Lower lobe of right lung (tissue), 2 donors: ENCODE measurements around the gene TMEM217. TPM values are rescaled to one million over a fixed set of nuclear protein-coding genes. Genes with fewer than 3 reads are reported as not detected.

Experiments
- ATAC-seq, 2 donors: fragments of 200-7000 bp; cut with Tn5 transposase; one replicate each; pipeline ENCODE4 v1.9.1; 2020 to 2022; ENCODE audit warnings: mild to moderate bottlenecking in 2 of 2, moderate library complexity in 2 of 2
- DNase-seq: peaks from one replicate; pipeline ENCODE4 v3.0.0-alpha.2; 2020
- H3K27ac ChIP-seq: fragments of 200-600 bp; one replicate; pipeline ENCODE4 v1.8.0; 2022
- H3K27me3 ChIP-seq: fragments of 200-600 bp; one replicate; pipeline ENCODE4 v1.8.0; 2022; ENCODE audit warnings: low read depth
- H3K36me3 ChIP-seq: fragments of 200-600 bp; one replicate; pipeline ENCODE4 v1.8.0; 2022; ENCODE audit warnings: mild to moderate bottlenecking
- H3K4me1 ChIP-seq: fragments of 200-600 bp; one replicate; pipeline ENCODE4 v1.8.0; 2022
- H3K4me3 ChIP-seq: fragments of 200-600 bp; one replicate; pipeline ENCODE4 v1.8.0; 2022; ENCODE audit warnings: mild to moderate bottlenecking
- H3K9me3 ChIP-seq: fragments of 200-600 bp; one replicate; pipeline ENCODE4 v1.8.0; 2022
- intact Hi-C: fragments of 100-400 bp; cut with DNase I; formaldehyde crosslinking; loops from one replicate; pipeline ENCODE4 v1.11.0; 2022
- total RNA-seq: library from RNA; stranded (reverse); fragmentation: NEBNext Ultra II Directional; extraction: Animal tissue kit (Norgen Biotek cat#: 25700); gene quantifications from one replicate; pipeline ENCODE4 v1.2.1, GENCODE V29; 2021
- TF ChIP-seq, protein P1 (sequence below): fragments of 200-600 bp; IDR thresholded peaks from one replicate; pipeline ENCODE4 v1.8.0; 2022; ENCODE audit warnings: antibody characterized with exemption, mild to moderate bottlenecking
- donor health status: DM: no; HTN: yes; CAD: no; lungs with severe emphysema.

TMEM217 gene
- total RNA-seq, 1 donor from 2014 or later: 1.1 TPM

DNA sequence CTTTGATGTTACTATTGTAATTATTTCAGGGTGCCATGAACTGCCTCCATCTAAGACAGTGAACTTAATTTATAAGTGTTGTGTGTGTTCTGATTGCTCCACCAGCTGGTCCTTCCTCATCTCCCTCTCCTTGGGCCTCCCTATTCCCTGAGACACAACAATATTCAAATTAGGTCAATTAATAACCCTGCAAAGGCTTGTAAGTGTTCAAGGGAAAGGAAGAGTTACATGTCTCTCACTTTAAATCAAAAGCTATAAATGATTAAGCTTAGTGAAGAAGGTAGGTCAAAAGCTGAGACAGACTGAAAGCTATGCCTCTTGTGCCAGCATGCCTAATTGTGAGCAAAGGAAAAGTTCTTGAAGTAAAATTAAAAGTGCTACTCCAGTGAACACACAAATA, 35.5 kb upstream of the TMEM217 start:
- peaks cover 63% of the 10 kb centered on the region for H3K36me3 ChIP-seq
- H3K27me3 ChIP-seq: no peaks in the 10 kb centered on the region
- H3K4me1 ChIP-seq: no peaks in the 10 kb centered on the region
- ATAC-seq (no peak), DNase-seq (no peak)
- intact Hi-C loops: no loop called here
- H3K9me3 ChIP-seq: no peaks in the 10 kb centered on the region
- H3K4me3 ChIP-seq: no peak overlapping the region
- H3K27ac ChIP-seq: no peak overlapping the region
- TF ChIP-seq, protein P1, sequence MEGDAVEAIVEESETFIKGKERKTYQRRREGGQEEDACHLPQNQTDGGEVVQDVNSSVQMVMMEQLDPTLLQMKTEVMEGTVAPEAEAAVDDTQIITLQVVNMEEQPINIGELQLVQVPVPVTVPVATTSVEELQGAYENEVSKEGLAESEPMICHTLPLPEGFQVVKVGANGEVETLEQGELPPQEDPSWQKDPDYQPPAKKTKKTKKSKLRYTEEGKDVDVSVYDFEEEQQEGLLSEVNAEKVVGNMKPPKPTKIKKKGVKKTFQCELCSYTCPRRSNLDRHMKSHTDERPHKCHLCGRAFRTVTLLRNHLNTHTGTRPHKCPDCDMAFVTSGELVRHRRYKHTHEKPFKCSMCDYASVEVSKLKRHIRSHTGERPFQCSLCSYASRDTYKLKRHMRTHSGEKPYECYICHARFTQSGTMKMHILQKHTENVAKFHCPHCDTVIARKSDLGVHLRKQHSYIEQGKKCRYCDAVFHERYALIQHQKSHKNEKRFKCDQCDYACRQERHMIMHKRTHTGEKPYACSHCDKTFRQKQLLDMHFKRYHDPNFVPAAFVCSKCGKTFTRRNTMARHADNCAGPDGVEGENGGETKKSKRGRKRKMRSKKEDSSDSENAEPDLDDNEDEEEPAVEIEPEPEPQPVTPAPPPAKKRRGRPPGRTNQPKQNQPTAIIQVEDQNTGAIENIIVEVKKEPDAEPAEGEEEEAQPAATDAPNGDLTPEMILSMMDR: no peak

DNA sequence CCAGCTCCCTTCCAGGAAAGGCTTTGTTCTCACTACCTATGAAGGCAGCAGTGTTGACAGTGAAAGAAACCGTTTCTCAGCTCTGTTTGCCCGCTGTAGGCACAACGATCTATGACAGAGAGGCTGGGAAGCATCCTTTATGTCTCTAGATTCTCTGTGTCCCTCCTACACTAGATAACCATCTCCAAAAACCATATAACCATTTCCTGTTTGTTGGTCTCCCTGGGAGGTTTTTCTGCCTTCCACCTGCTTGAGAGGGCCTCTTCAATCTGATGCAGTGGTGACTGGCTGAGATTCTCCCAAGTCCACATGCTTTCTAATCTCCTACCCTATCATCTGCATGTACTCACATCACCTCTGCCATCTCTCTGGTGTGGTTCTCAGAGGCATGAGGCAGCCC, 32.0 kb upstream of the TMEM217 start:
- Histone ChIP-seq H3K27me3 (no peaks in the 10 kb centered on the region), H3K36me3 (peaks cover 70% of the 10 kb centered on the region), H3K27ac (no peak overlapping the region), H3K9me3 (no peaks in the 10 kb centered on the region), H3K4me3 (no peak overlapping the region), H3K4me1 (no peaks in the 10 kb centered on the region)
- TF ChIP-seq, protein P1: no peak
- ATAC-seq (no peak), DNase-seq (no peak)
- intact Hi-C loops: no loop called here

DNA sequence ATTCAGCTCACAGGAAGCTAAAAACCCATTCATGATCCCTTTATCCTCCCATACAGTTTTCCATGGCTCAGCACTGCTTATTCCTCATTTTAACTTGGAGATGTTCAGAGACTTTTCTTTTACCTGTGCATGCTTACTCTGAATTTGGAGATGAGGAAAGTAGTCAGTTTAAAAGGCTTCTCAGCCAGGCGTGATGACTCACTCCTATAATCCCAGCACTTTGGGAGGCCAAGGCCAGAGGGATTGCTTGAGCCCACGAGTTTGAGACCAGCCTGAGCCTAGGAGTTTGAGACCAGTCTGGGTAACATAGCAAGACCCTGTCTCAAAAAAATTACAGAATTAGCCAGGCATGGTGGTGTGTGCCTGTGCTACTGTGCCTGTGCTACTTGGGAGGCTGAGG, 30.3 kb upstream of the TMEM217 start:
- peaks cover 73% of the 10 kb centered on the region for H3K36me3 ChIP-seq

DNA sequence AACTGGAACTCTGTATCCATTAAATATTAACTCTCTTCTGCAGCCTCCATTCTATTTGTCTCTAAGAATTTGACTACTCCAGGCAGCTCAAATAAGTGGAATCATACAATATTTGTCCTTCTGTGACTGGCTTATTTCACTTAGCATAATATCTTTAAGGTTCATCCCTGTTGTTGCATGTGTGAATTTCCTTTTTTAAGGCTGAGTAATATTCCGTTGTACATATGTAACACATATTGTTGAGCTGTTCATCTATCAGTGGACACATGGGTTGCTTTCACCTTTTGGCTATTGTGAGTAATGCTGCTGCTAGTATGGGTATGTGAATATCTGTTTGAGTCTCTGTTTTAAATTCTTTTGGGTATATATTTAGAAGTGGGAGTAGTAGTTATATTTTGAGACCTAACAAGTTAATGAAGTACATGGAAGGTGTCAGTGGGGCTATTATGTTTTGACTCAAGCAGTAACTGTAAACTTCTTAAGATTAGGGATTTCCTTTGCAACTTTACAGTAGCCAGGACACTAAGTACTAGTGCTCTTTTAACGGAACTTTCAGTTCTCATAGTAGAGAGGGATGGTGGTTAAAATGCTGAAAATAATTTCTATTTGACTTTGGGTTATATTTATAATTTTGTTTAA, 29.7 kb upstream of the TMEM217 start:
- intact Hi-C loops: no loop called here
- no peak for DNase-seq
- H3K36me3 ChIP-seq: peaks cover 75% of the 10 kb centered on the region
- H3K4me3 ChIP-seq: no peak overlapping the region
- no peak overlapping the region for H3K27ac ChIP-seq
- ATAC-seq: no peak
- H3K4me1 ChIP-seq: no peaks in the 10 kb centered on the region
- TF ChIP-seq, protein P1: no peak
- H3K9me3 ChIP-seq: no peaks in the 10 kb centered on the region
- no peaks in the 10 kb centered on the region for H3K27me3 ChIP-seq

More for the DNA sequence above, 30.3 kb upstream of the TMEM217 start:
- TF ChIP-seq, protein P1: no peak
- H3K4me1 ChIP-seq: no peaks in the 10 kb centered on the region
- no peak overlapping the region for H3K4me3 ChIP-seq
- no peak for ATAC-seq
- no peak overlapping the region for H3K27ac ChIP-seq
- intact Hi-C loops: no loop called here
- H3K27me3 ChIP-seq: no peaks in the 10 kb centered on the region
- no peaks in the 10 kb centered on the region for H3K9me3 ChIP-seq
- DNase-seq: no peak

DNA sequence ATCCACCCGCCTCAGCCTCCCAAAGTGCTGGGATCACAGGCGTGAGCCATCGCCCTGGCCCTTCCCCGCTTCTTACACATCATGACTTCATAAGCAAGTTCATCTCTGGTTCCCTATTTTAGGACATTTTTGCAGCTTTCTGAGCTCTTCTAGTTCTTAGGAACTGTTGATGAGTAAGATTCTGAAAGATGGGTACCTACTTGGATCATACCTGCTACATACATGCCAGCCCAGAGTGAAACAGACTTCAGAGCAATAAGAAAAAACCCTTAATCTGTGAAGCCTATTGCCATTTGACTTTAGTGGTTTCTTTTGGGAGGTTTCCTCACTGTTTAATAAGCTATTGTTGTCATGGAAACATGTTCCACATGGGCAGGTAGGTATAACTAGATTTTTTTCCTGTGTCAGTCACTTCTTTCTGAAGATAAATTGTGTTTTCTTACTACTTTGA, 27.9 kb upstream of the TMEM217 start:
- no peak for ATAC-seq
- intact Hi-C loops: no loop called here
- H3K27me3 ChIP-seq: no peaks in the 10 kb centered on the region
- H3K4me3 ChIP-seq: no peak overlapping the region
- no peaks in the 10 kb centered on the region for H3K9me3 ChIP-seq
- DNase-seq: no peak
- TF ChIP-seq, protein P1: no peak
- peaks cover 74% of the 10 kb centered on the region for H3K36me3 ChIP-seq
- H3K4me1 ChIP-seq: no peaks in the 10 kb centered on the region
- H3K27ac ChIP-seq: no peak overlapping the region
